ENCODE measurements around the gene EIF3K.

EIF3K gene

DNA sequence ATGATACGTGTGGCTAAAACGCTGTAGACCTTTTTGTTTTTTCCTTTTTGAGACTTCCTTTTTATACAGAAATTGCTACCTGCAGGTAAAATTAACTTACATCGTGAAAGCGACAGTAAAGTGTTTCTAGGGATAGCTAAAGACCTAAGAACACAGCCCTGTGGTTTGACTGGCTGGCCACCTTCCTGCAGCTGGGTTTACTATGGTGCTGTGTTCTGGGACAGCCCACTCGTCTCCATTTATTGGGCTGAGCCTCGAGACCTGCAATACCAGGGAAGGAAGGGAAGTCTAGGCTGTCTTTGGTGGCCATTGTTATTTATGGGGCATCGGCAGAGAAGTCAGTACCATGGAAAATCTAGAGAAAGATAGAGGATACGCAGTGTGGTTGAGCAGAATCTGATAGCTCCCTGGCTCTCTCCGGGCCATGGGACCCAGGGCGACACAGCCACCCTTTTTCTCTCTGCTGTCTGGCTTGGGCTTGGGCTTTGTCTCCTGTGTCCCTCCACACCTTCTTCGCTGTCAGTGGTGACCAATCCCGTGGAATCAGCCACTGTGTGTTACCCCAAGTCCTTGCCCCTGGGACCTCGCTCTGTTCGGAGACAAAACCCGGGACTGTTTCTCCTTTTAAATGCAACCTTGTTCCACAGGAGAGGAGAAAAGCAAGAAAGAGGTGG is 59.4 kb downstream of the EIF3K start:
- TF ChIP-seq BACH2 (CRISPR knock-in tag; IDR thresholded peaks at IDR 0.05; ENCODE audit: borderline replicate concordance) (no peak), ARNTL (CRISPR knock-in tag; IDR thresholded peaks at IDR 0.05; ENCODE audit: borderline replicate concordance, low read depth) (no peak)
- ATAC-seq = no peak

DNA sequence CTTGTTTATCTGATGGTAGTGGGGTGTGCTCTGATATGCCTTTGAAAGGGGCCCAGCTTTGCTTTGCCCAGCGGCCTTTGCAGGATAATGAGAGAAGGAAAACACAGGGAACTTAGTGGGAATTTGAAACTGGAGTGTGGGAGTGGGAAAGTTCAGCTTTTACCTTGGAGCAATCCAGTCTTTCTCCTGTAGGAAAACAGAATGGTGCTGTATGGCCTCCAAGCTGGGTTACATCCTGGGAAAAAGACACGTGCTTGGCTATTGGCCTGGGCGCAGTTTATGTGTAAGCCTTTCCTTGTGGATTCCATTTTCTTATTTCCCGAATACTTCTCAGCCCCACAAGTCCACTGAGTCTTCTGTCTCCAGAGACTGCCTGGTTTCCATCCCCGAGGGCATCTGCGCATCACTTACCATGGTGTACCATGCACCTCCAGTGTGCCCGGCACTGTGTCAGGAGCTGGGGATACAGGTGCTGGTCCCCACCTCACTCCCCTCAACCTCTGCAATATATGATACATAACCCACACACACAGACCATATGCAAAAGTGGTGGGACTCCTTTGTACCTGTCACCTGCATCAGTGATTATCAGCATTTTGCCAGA is 60.0 kb downstream of the EIF3K start:
- TF ChIP-seq ZC3H10 (CRISPR knock-in tag; IDR thresholded peaks at IDR 0.05) (no peak), CSRNP3 (CRISPR knock-in tag; IDR thresholded peaks at IDR 0.05) (no peak), ZNF565 (CRISPR knock-in tag; conservative IDR thresholded peaks at IDR 0.05; ENCODE audit: low read depth) (no peak)
- TF ChIP-seq, protein P1, sequence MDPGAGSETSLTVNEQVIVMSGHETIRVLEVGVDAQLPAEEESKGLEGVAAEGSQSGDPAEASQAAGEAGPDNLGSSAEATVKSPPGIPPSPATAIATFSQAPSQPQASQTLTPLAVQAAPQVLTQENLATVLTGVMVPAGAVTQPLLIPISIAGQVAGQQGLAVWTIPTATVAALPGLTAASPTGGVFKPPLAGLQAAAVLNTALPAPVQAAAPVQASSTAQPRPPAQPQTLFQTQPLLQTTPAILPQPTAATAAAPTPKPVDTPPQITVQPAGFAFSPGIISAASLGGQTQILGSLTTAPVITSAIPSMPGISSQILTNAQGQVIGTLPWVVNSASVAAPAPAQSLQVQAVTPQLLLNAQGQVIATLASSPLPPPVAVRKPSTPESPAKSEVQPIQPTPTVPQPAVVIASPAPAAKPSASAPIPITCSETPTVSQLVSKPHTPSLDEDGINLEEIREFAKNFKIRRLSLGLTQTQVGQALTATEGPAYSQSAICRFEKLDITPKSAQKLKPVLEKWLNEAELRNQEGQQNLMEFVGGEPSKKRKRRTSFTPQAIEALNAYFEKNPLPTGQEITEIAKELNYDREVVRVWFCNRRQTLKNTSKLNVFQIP (CRISPR knock-in tag; IDR thresholded peaks at IDR 0.05; ENCODE audit: borderline replicate concordance, low read depth) = no peak
- ATAC-seq = no peak

- no peak for ATAC-seq
- TF ChIP-seq, protein P2, sequence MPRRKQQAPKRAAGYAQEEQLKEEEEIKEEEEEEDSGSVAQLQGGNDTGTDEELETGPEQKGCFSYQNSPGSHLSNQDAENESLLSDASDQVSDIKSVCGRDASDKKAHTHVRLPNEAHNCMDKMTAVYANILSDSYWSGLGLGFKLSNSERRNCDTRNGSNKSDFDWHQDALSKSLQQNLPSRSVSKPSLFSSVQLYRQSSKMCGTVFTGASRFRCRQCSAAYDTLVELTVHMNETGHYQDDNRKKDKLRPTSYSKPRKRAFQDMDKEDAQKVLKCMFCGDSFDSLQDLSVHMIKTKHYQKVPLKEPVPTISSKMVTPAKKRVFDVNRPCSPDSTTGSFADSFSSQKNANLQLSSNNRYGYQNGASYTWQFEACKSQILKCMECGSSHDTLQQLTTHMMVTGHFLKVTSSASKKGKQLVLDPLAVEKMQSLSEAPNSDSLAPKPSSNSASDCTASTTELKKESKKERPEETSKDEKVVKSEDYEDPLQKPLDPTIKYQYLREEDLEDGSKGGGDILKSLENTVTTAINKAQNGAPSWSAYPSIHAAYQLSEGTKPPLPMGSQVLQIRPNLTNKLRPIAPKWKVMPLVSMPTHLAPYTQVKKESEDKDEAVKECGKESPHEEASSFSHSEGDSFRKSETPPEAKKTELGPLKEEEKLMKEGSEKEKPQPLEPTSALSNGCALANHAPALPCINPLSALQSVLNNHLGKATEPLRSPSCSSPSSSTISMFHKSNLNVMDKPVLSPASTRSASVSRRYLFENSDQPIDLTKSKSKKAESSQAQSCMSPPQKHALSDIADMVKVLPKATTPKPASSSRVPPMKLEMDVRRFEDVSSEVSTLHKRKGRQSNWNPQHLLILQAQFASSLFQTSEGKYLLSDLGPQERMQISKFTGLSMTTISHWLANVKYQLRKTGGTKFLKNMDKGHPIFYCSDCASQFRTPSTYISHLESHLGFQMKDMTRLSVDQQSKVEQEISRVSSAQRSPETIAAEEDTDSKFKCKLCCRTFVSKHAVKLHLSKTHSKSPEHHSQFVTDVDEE (CRISPR knock-in tag; IDR thresholded peaks at IDR 0.05) = no peak
- TF ChIP-seq, protein P1 (CRISPR knock-in tag; IDR thresholded peaks at IDR 0.05; ENCODE audit: borderline replicate concordance, low read depth) = no peak
- TF ChIP-seq BACH2 (CRISPR knock-in tag; IDR thresholded peaks at IDR 0.05; ENCODE audit: borderline replicate concordance) (no peak), OSR1 (CRISPR knock-in tag; IDR thresholded peaks at IDR 0.05) (no peak), ZNF565 (CRISPR knock-in tag; conservative IDR thresholded peaks at IDR 0.05; ENCODE audit: low read depth) (no peak), SNAI2 (CRISPR knock-in tag; IDR thresholded peaks at IDR 0.05) (no peak), PPARA (CRISPR knock-in tag; IDR thresholded peaks at IDR 0.05; ENCODE audit: borderline replicate concordance) (no peak), ZNF8 (CRISPR knock-in tag; IDR thresholded peaks at IDR 0.05) (no peak), ZFP30 (CRISPR knock-in tag; IDR thresholded peaks at IDR 0.05) (no peak), ISL1 (CRISPR knock-in tag; IDR thresholded peaks at IDR 0.05) (no peak), TOX (CRISPR knock-in tag; IDR thresholded peaks at IDR 0.05; ENCODE audit: borderline replicate concordance) (no peak)
- TF ChIP-seq, protein P3, sequence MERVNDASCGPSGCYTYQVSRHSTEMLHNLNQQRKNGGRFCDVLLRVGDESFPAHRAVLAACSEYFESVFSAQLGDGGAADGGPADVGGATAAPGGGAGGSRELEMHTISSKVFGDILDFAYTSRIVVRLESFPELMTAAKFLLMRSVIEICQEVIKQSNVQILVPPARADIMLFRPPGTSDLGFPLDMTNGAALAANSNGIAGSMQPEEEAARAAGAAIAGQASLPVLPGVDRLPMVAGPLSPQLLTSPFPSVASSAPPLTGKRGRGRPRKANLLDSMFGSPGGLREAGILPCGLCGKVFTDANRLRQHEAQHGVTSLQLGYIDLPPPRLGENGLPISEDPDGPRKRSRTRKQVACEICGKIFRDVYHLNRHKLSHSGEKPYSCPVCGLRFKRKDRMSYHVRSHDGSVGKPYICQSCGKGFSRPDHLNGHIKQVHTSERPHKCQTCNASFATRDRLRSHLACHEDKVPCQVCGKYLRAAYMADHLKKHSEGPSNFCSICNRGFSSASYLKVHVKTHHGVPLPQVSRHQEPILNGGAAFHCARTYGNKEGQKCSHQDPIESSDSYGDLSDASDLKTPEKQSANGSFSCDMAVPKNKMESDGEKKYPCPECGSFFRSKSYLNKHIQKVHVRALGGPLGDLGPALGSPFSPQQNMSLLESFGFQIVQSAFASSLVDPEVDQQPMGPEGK (CRISPR knock-in tag; IDR thresholded peaks at IDR 0.05; ENCODE audit: borderline replicate concordance) = no peak
Measured at GRCh38 chr19:38679839-38680238, 60.9 kb downstream of the EIF3K start.

DNA sequence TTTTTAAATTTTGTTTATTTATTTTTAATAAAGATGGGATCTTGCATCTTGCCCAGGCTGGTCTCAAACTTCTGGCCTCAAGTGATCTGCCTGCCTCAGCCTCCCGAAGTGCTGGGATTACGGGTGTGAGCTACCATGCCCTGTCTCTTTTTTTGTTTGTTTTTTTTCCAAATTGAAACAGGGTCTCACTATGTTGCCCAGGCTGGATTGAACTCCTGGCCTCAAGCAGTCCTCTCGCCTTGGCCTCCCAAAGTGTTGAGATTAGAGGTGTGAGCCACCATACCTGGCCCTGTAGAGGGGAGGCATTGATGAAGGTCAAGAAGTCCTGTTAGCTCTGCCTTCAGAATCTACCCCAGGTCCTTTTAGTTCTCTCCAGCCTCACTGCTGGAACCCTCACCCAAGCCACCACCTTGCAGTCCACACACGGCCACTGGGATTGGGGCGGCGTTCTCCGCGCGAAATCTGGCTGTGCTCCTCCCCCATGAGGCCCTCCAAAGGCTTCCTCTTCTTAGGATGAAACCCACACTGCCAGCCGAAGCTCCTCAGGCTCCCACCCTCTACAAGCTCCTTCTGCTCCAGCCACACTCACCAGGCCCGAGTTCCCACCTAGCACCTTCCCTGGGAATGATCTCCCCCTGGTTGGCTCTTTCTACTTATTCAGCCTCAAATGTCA is 63.3 kb downstream of the EIF3K start:
- no peak for ATAC-seq
- TF ChIP-seq ESRRG (CRISPR knock-in tag; IDR thresholded peaks at IDR 0.05) = no peak
- no peak for TF ChIP-seq ZNF70 (CRISPR knock-in tag; IDR thresholded peaks at IDR 0.05)
- no peak for TF ChIP-seq RARB (CRISPR knock-in tag; IDR thresholded peaks at IDR 0.05)
- TF ChIP-seq TCF4 (CRISPR knock-in tag; IDR thresholded peaks at IDR 0.05; ENCODE audit: borderline replicate concordance) = no peak
- TF ChIP-seq ZFP30 (CRISPR knock-in tag; IDR thresholded peaks at IDR 0.05) = no peak
- TF ChIP-seq CSDC2 (CRISPR knock-in tag; IDR thresholded peaks at IDR 0.05) = no peak
- TF ChIP-seq, protein P1 (CRISPR knock-in tag; IDR thresholded peaks at IDR 0.05; ENCODE audit: borderline replicate concordance, low read depth) = no peak
- TF ChIP-seq, protein P3 (CRISPR knock-in tag; IDR thresholded peaks at IDR 0.05; ENCODE audit: borderline replicate concordance) = no peak
- TF ChIP-seq GLIS3 (CRISPR knock-in tag; IDR thresholded peaks at IDR 0.05) = no peak
- TF ChIP-seq OSR1 (CRISPR knock-in tag; IDR thresholded peaks at IDR 0.05) = no peak
- TF ChIP-seq ISL1 (CRISPR knock-in tag; IDR thresholded peaks at IDR 0.05) = no peak

Data from SK-N-SH treated with all-trans-retinoic acid at 6 μM for 48 hours (cell line).